H9 (cell line): ENCODE results near the gene CCDC178. TPM values are rescaled to one million over a fixed set of nuclear protein-coding genes. Genes with fewer than 3 reads are reported as not detected.

Experiments used
- DNase-seq: peaks from one replicate; pipeline ENCODE4 v3.0.0-alpha.2; 2017
- H2AFZ ChIP-seq: one replicate; pipeline ENCODE4 v1.6.1; 2013; ENCODE audit warnings: mild to moderate bottlenecking, low read length, control low read depth, moderate library complexity
- H2AK5ac ChIP-seq: 2 replicates; pipeline ENCODE4 v1.6.1; 2013; ENCODE audit warnings: low read length, control low read depth, mixed read lengths; ENCODE audit not compliant: insufficient read length
- H2BK120ac ChIP-seq: one replicate; pipeline ENCODE4 v1.6.1; 2013; ENCODE audit warnings: low read depth, mild to moderate bottlenecking, low read length, control low read depth, inconsistent platforms; ENCODE audit not compliant: poor library complexity, severe bottlenecking
- H2BK12ac ChIP-seq: 2 replicates; pipeline ENCODE4 v1.6.1; 2013; ENCODE audit warnings: low read length, control low read depth, mixed read lengths, low read depth; ENCODE audit not compliant: insufficient read length
- H2BK15ac ChIP-seq: 2 replicates; pipeline ENCODE4 v1.6.1; 2013; ENCODE audit warnings: low read depth, low read length, control low read depth
- H2BK20ac ChIP-seq: one replicate; pipeline ENCODE4 v1.6.1; 2013; ENCODE audit warnings: low read depth, mild to moderate bottlenecking, low read length, control low read depth, inconsistent platforms; ENCODE audit not compliant: poor library complexity, severe bottlenecking
- H2BK5ac ChIP-seq: 2 replicates; pipeline ENCODE4 v1.6.1; 2013; ENCODE audit warnings: low read length, control low read depth, mixed read lengths; ENCODE audit not compliant: insufficient read length
- H3K14ac ChIP-seq: 2 replicates; pipeline ENCODE4 v1.6.1; 2013; ENCODE audit warnings: low read length, control low read depth; ENCODE audit not compliant: insufficient read depth
- H3K18ac ChIP-seq: 2 replicates; pipeline ENCODE4 v1.6.1; 2013; ENCODE audit warnings: low read depth, mild to moderate bottlenecking, mixed read lengths, low read length, control low read depth; ENCODE audit not compliant: insufficient read length
- H3K23ac ChIP-seq: 2 replicates; pipeline ENCODE4 v1.6.1; 2013; ENCODE audit warnings: low read length, control low read depth, mixed read lengths, low read depth; ENCODE audit not compliant: insufficient read length
- H3K23me2 ChIP-seq: 2 replicates; pipeline ENCODE4 v1.6.1; 2013; ENCODE audit warnings: low read depth, mild to moderate bottlenecking, mixed read lengths, low read length, control low read depth; ENCODE audit not compliant: insufficient read length, poor library complexity, severe bottlenecking
- H3K27ac ChIP-seq: 2 replicates; pipeline ENCODE4 v1.5.1; 2013; ENCODE audit warnings: low read length, control low read depth, mixed read lengths, low read depth; ENCODE audit not compliant: insufficient read length
- H3K27me3 ChIP-seq: 2 replicates; pipeline ENCODE4 v1.6.1; 2013; ENCODE audit warnings: low read length, control low read depth, inconsistent platforms; ENCODE audit not compliant: insufficient read depth
- H3K4ac ChIP-seq: 2 replicates; pipeline ENCODE4 v1.6.1; 2013; ENCODE audit warnings: low read depth, mild to moderate bottlenecking, control low read depth, inconsistent platforms, low read length, moderate library complexity
- H3K4me1 ChIP-seq: 2 replicates; pipeline ENCODE4 v1.6.1; 2013; ENCODE audit warnings: low read length, control low read depth, inconsistent platforms; ENCODE audit not compliant: insufficient read depth
- H3K4me2 ChIP-seq: 2 replicates; pipeline ENCODE4 v1.6.1; 2013; ENCODE audit warnings: low read length, control low read depth, mixed read lengths; ENCODE audit not compliant: insufficient read length, insufficient read depth
- H3K56ac ChIP-seq: 2 replicates; pipeline ENCODE4 v1.6.1; 2013; ENCODE audit warnings: low read depth, mild to moderate bottlenecking, mixed read lengths, low read length, control low read depth; ENCODE audit not compliant: insufficient read length
- H3K79me1 ChIP-seq: 2 replicates; pipeline ENCODE4 v1.6.1; 2013; ENCODE audit warnings: low read depth, mild to moderate bottlenecking, moderate library complexity, low read length, control low read depth, inconsistent platforms; ENCODE audit not compliant: insufficient read depth, poor library complexity, severe bottlenecking
- H3K79me2 ChIP-seq: 2 replicates; pipeline ENCODE4 v1.6.1; 2013; ENCODE audit warnings: low read length, control low read depth, inconsistent platforms; ENCODE audit not compliant: insufficient read depth
- H3K9ac ChIP-seq: 2 replicates; pipeline ENCODE4 v1.6.1; 2013; ENCODE audit warnings: low read length, control low read depth, mixed read lengths; ENCODE audit not compliant: insufficient read length; ENCODE audit errors: extremely low read depth
- H3K9me3 ChIP-seq: one replicate; pipeline ENCODE4 v1.6.1; 2013; ENCODE audit warnings: low read depth, low read length, inconsistent platforms; ENCODE audit not compliant: control insufficient read depth
- H3T11ph ChIP-seq: one replicate; pipeline ENCODE4 v1.6.1; 2013; ENCODE audit warnings: mild to moderate bottlenecking, low read length, control low read depth, inconsistent platforms
- H4K20me1 ChIP-seq: one replicate; pipeline ENCODE4 v1.6.1; 2013; ENCODE audit not compliant: control insufficient read depth, insufficient read length, insufficient read depth
- H4K5ac ChIP-seq: 2 replicates; pipeline ENCODE4 v1.6.1; 2013; ENCODE audit warnings: low read depth, mild to moderate bottlenecking, mixed read lengths, low read length, control low read depth; ENCODE audit not compliant: insufficient read length
- H4K8ac ChIP-seq: replicated peaks from 2 replicates; pipeline ENCODE4 v1.6.1; 2013; ENCODE audit warnings: low read length, control low read depth, mixed read lengths, low read depth; ENCODE audit not compliant: insufficient read length
- H4K91ac ChIP-seq: 2 replicates; pipeline ENCODE4 v1.6.1; 2013; ENCODE audit warnings: low read depth, mild to moderate bottlenecking, moderate library complexity, mixed read lengths, low read length, control low read depth; ENCODE audit not compliant: insufficient read length
- H3K27ac Mint-ChIP-seq, 3 experiments: 2 replicates in 2 of 3; 3 replicates in 1 of 3; pipeline ENCODE4 v1.8.0; 2020 to 2021; ENCODE audit warnings: mixed read lengths in 3 of 3, mild to moderate bottlenecking in 1 of 3, moderate library complexity in 1 of 3
- H3K27me3 Mint-ChIP-seq: 2 replicates; pipeline ENCODE4 v1.8.0; 2021; ENCODE audit warnings: low read depth, mild to moderate bottlenecking, moderate library complexity, mixed read lengths
- H3K36me3 Mint-ChIP-seq, 3 experiments: 2 replicates in 2 of 3; 3 replicates in 1 of 3; pipeline ENCODE4 v1.8.0; 2020 to 2021; ENCODE audit warnings: low read depth in 3 of 3, mixed read lengths in 3 of 3; ENCODE audit not compliant: insufficient read depth in 1 of 3
- H3K4me1 Mint-ChIP-seq, 2 experiments: 2 replicates each; pipeline ENCODE4 v1.8.0; 2020; ENCODE audit warnings: mixed read lengths in 2 of 2
- H3K4me3 Mint-ChIP-seq, 2 experiments: 2 replicates in 1 of 2; 3 replicates in 1 of 2; pipeline ENCODE4 v1.8.0; 2020 to 2021; ENCODE audit warnings: mild to moderate bottlenecking in 2 of 2, mixed read lengths in 2 of 2, moderate library complexity in 1 of 2
- H3K9me3 Mint-ChIP-seq, 2 experiments: 2 replicates in 1 of 2; 3 replicates in 1 of 2; pipeline ENCODE4 v1.8.0; 2020; ENCODE audit warnings: mild to moderate bottlenecking in 2 of 2, mixed read lengths in 2 of 2, moderate library complexity in 1 of 2
- CTCF ChIP-seq: fragments of 200-600 bp; sonication (generic); conservative IDR thresholded peaks from 3 replicates; pipeline ENCODE4 v1.8.0; 2021; ENCODE audit warnings: antibody characterized with exemption, mild to moderate bottlenecking
- WGBS: extraction: QIAGEN DNeasy Blood & Tissue Kit; methylation state at CpG from one replicate; pipeline ENCODE4 v1.1.7; 2013; ENCODE audit warnings: missing lambda C conversion rate, low lambda C conversion rate, mixed read lengths; ENCODE audit not compliant: insufficient read length; ENCODE audit errors: extremely low coverage; 5-methylcytosine and 5-hydroxymethylcytosine counted together
- total RNA-seq: library from RNA; stranded (reverse); gene quantifications from 2 replicates; pipeline ENCODE4 v1.2.1, GENCODE V29; 2021

CCDC178 gene
- total RNA-seq, 1 experiment from 2014 or later: not detected

- no peaks in the 10 kb centered on the region for H3K27me3 ChIP-seq
- H3K27ac Mint-ChIP-seq: no peak overlapping the region
- no peak overlapping the region for H3T11ph ChIP-seq
- no peak overlapping the region for H4K91ac ChIP-seq
- H2AFZ ChIP-seq: no peak overlapping the region
- H2AK5ac ChIP-seq: no peak overlapping the region
- H3K36me3 Mint-ChIP-seq: no peaks in the 10 kb centered on the region
- TF ChIP-seq CTCF: no peak
- no peak overlapping the region for H2BK12ac ChIP-seq
- H3K23me2 ChIP-seq: no peaks in the 10 kb centered on the region
- H3K4me1 ChIP-seq: no peaks in the 10 kb centered on the region
- no peak overlapping the region for H3K9ac ChIP-seq
- H4K5ac ChIP-seq: no peak overlapping the region
- no peaks in the 10 kb centered on the region for H3K79me1 ChIP-seq
- no peaks in the 10 kb centered on the region for H3K9me3 Mint-ChIP-seq
- H3K56ac ChIP-seq: no peak overlapping the region
- no peak overlapping the region for H2BK120ac ChIP-seq
- H2BK15ac ChIP-seq: no peak overlapping the region
- H3K23ac ChIP-seq: no peak overlapping the region
- no peak overlapping the region for H3K4me3 Mint-ChIP-seq
- no peak overlapping the region for H3K4me2 ChIP-seq
- no peak overlapping the region for H3K14ac ChIP-seq
- H3K18ac ChIP-seq: no peak overlapping the region
- H3K4ac ChIP-seq: no peak overlapping the region
- no peak for DNase-seq
- no peak overlapping the region for H2BK20ac ChIP-seq
- H3K79me2 ChIP-seq: no peaks in the 10 kb centered on the region
- no peaks in the 10 kb centered on the region for H3K27me3 Mint-ChIP-seq
- H4K20me1 ChIP-seq: no peaks in the 10 kb centered on the region
- no peak overlapping the region for H2BK5ac ChIP-seq
- no peaks in the 10 kb centered on the region for H3K4me1 Mint-ChIP-seq
- H3K9me3 ChIP-seq: no peaks in the 10 kb centered on the region
- H4K8ac ChIP-seq: no peak overlapping the region
- no peak overlapping the region for H3K27ac ChIP-seq
- no CpG with 5 or more reads among the region's 1 CpG for WGBS
Measured at GRCh38 chr18:32958746-32959145, 481.8 kb downstream of the CCDC178 start.
